HCT116 (cell line): ENCODE results near the gene TEDC2. TPM values are rescaled to one million over a fixed set of nuclear protein-coding genes. Genes with fewer than 3 reads are reported as not detected.

Source experiments
- ATAC-seq: fragments of 200-7000 bp; cut with Tn5 transposase; 2 replicates; pipeline ENCODE4 v1.9.1; 2020; ENCODE audit warnings: mild to moderate bottlenecking, moderate library complexity
- BruUV-seq: library from RNA; stranded (reverse); fragments of 400-500 nt; replicated peaks from 2 replicates; lab custom pipeline; 2021; lab: Mats Ljungman, UMichigan
- CTCF ChIA-PET: fragments of 300-600 bp; sonication (Branson Sonifier 250); formaldehyde crosslinking; loops from one replicate; lab custom pipeline; 2021; ENCODE audit warnings: antibody characterized with exemption; lab: Charles Lee
- POLR2A ChIA-PET: fragments of 300-600, 350-600 bp; sonication (Branson Sonifier 250); formaldehyde crosslinking; loops from one replicate; lab custom pipeline; 2021; ENCODE audit warnings: antibody characterized with exemption; lab: Charles Lee
- RAD21 ChIA-PET, 2 experiments: fragments of 300-600 bp; sonication (Branson Sonifier 250); formaldehyde crosslinking; loops; one replicate each; lab custom pipeline; 2023; ENCODE audit warnings: low total read pairs in 2 of 2; ENCODE audit not compliant: uncharacterized antibody in 2 of 2, unreplicated experiment in 2 of 2, low non-redundant PET in 1 of 2; lab: Charles Lee
- DNase-seq: peaks from one replicate; pipeline ENCODE4 v3.0.0-alpha.2; 2010; ENCODE audit warnings: low read depth, low spot score
- H2AFZ ChIP-seq: fragments of 200-600 bp; shearing (Covaris generic), sonication (generic); 2 replicates; pipeline ENCODE4 v1.6.1; 2017; ENCODE audit warnings: low read depth, mixed run types, mixed read lengths, antibody characterized with exemption, low read length; ENCODE audit not compliant: poor library complexity, severe bottlenecking
- H3K27ac ChIP-seq: 2 replicates; pipeline ENCODE4 v1.5.1; 2012; ENCODE audit warnings: low read depth, low read length
- H3K27me3 ChIP-seq: fragments of 200-600 bp; sonication (generic); 2 replicates; pipeline ENCODE4 v1.6.1; 2016; ENCODE audit warnings: mixed run types, low read length, mixed read lengths; ENCODE audit not compliant: insufficient read depth
- H3K36me3 ChIP-seq, 2 experiments: fragments of 200-500 bp in 1 of 2; fragments of 200-600 bp in 1 of 2; sonication (Bioruptor generic) in 1 of 2; sonication (generic) in 1 of 2; 2 replicates each; pipeline versions ENCODE4 v1.5.1 to v1.6.1; 2014 to 2016; ENCODE audit warnings: low read length in 2 of 2, inconsistent platforms in 1 of 2, mixed read lengths in 1 of 2, mixed run types in 1 of 2; ENCODE audit not compliant: insufficient read depth in 2 of 2, control insufficient read depth in 1 of 2
- H3K4me1 ChIP-seq, 2 experiments: fragments of 200-600 bp in 1 of 2; sonication (generic) in 1 of 2; 2 replicates each; pipeline versions ENCODE4 v1.5.1 to v1.6.1; 2012 to 2017; ENCODE audit warnings: low read length in 2 of 2, inconsistent platforms in 1 of 2, mild to moderate bottlenecking in 1 of 2, mixed read lengths in 1 of 2, mixed run types in 1 of 2, moderate library complexity in 1 of 2; ENCODE audit not compliant: insufficient read depth in 2 of 2, control insufficient read depth in 1 of 2
- H3K4me2 ChIP-seq: fragments of 200-600 bp; sonication (generic); 2 replicates; pipeline ENCODE4 v1.6.1; 2017; ENCODE audit warnings: mixed run types, low read length, mixed read lengths
- H3K4me3 ChIP-seq, 2 experiments: fragments of 200-600 bp in 1 of 2; sonication (generic) in 1 of 2; replicated peaks in 1 of 2; 2 replicates each; pipeline ENCODE4 v1.5.1; 2011 to 2016; ENCODE audit warnings: low read length in 2 of 2, control low read depth in 1 of 2, low read depth in 1 of 2, mild to moderate bottlenecking in 1 of 2, mixed read lengths in 1 of 2, mixed run types in 1 of 2
- H3K79me2 ChIP-seq: fragments of 200-600 bp; sonication (generic); 2 replicates; pipeline ENCODE4 v1.6.1; 2017; ENCODE audit warnings: mild to moderate bottlenecking, mixed run types, low read length, moderate library complexity, mixed read lengths; ENCODE audit not compliant: insufficient read depth
- H3K9ac ChIP-seq: fragments of 200-600 bp; sonication (generic); 2 replicates; pipeline ENCODE4 v1.6.1; 2016; ENCODE audit warnings: low read length, mixed read lengths
- H3K9me2 ChIP-seq: fragments of 200-600 bp; sonication (generic), shearing (Covaris generic); 2 replicates; pipeline ENCODE4 v1.6.1; 2017; ENCODE audit warnings: mixed run types, mild to moderate bottlenecking, moderate library complexity; ENCODE audit not compliant: insufficient read depth
- H3K9me3 ChIP-seq, 2 experiments: fragments of 200-500 bp in 1 of 2; fragments of 200-600 bp in 1 of 2; sonication (Bioruptor generic) in 1 of 2; sonication (generic) in 1 of 2; 2 replicates each; pipeline ENCODE4 v1.6.1; 2014 to 2017; ENCODE audit warnings: low read length in 2 of 2, mixed read lengths in 2 of 2, inconsistent platforms in 1 of 2, low read depth in 1 of 2, mild to moderate bottlenecking in 1 of 2, mixed run types in 1 of 2, moderate library complexity in 1 of 2; ENCODE audit not compliant: control insufficient read depth in 1 of 2, insufficient read depth in 1 of 2
- H4K20me1 ChIP-seq: fragments of 200-600 bp; sonication (generic), shearing (Covaris generic); 2 replicates; pipeline ENCODE4 v1.6.1; 2017; ENCODE audit warnings: mixed run types, mild to moderate bottlenecking, moderate library complexity; ENCODE audit not compliant: insufficient read depth
- CBX3 ChIP-seq: IDR thresholded peaks from 2 replicates; pipeline ENCODE4 v1.6.1; 2012; ENCODE audit warnings: low read depth
- EGR1 ChIP-seq: IDR thresholded peaks from 2 replicates; pipeline ENCODE4 v1.6.1; 2012; ENCODE audit warnings: low read depth
- ELF1 ChIP-seq: IDR thresholded peaks from 2 replicates; pipeline ENCODE4 v1.6.1; 2012; ENCODE audit warnings: low read depth, borderline replicate concordance
- JUND ChIP-seq: IDR thresholded peaks from 2 replicates; pipeline ENCODE4 v1.6.1; 2012
- POLR2AphosphoS5 ChIP-seq: IDR thresholded peaks from 2 replicates; pipeline ENCODE4 v1.6.1; 2011; ENCODE audit warnings: mild to moderate bottlenecking, low read depth, low read length, moderate library complexity
- RAD21 ChIP-seq: IDR thresholded peaks from 2 replicates; pipeline ENCODE4 v1.6.1; 2012; ENCODE audit warnings: low read depth, mild to moderate bottlenecking
- SIN3A ChIP-seq: IDR thresholded peaks from 2 replicates; pipeline ENCODE4 v1.6.1; 2012; ENCODE audit warnings: low read depth
- SP1 ChIP-seq: IDR thresholded peaks from 2 replicates; pipeline ENCODE4 v1.6.1; 2012; ENCODE audit warnings: low read depth
- SRF ChIP-seq: IDR thresholded peaks from 2 replicates; pipeline ENCODE4 v1.6.1; 2012; ENCODE audit warnings: low read depth
- YY1 ChIP-seq: IDR thresholded peaks from 2 replicates; pipeline ENCODE4 v1.6.1; 2011; ENCODE audit warnings: low read length, low read depth, moderate library complexity, mild to moderate bottlenecking; ENCODE audit not compliant: insufficient replicate concordance; ENCODE audit errors: extremely low read depth
- ZFX ChIP-seq: fragments of 450-650 bp; IDR thresholded peaks from 2 replicates; pipeline ENCODE4 v1.6.1; 2017
- ZNF274 ChIP-seq: fragments of 200-500 bp; sonication (Bioruptor generic); IDR thresholded peaks from 2 replicates; pipeline ENCODE4 v1.6.1; 2014; ENCODE audit warnings: mild to moderate bottlenecking, low read depth, low read length, inconsistent platforms
- intact Hi-C: fragments of 100-400 bp; cut with micrococcal nuclease; formaldehyde crosslinking; loops from 2 replicates; pipeline ENCODE4 v1.10.0; 2022
- total RNA-seq: library from RNA; stranded (reverse); gene quantifications from one replicate; pipeline ENCODE4 v1.2.1, GENCODE V29; 2021; ENCODE audit not compliant: unreplicated experiment
- TF ChIP-seq, protein P1 (sequence below): IDR thresholded peaks from 2 replicates; pipeline ENCODE4 v1.6.1; 2011; ENCODE audit warnings: mild to moderate bottlenecking, low read length, moderate library complexity; ENCODE audit not compliant: insufficient replicate concordance; ENCODE audit errors: extremely low read depth
- TF ChIP-seq, protein P2 (sequence below): IDR thresholded peaks from 2 replicates; pipeline ENCODE4 v1.6.1; 2012; ENCODE audit warnings: low read depth
- TF ChIP-seq, protein P3 (sequence below): IDR thresholded peaks from 2 replicates; pipeline ENCODE4 v1.6.1; 2012
- TF ChIP-seq, protein P4 (sequence below): IDR thresholded peaks from 2 replicates; pipeline ENCODE4 v1.6.1; 2012

Gene TEDC2
- total RNA-seq, 1 experiment from 2014 or later = 26.5 TPM

DNA sequence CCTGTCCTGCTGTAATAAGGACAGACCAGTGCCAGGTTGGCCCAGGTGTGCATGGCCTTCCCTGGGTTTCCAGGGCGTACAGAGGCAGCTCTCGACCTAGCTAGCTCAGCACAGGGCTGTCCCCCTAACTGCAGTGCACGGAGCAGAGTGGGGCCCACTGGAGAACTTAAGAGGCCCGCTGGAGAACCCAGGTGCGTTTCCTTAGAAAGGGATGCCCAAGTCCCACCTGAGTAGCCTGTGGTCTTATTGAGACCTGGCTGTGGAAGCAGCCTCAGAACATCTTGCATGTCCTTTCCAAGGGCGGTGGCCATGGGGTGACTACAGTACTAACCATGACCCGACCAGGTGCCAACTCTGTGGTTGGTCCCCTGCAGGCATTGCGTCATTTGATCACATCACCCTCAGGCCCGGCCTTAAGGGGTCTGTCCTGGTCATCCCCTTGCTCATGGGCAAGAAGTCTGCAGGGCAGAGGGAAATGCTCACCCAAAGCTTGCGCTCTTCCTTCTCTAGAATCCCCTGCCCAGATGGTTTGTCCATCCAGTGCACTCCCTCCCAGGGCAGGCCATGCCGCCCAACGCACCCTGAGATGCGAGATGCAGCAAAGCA, 34.0 kb upstream of the TEDC2 start:
- no peak for TF ChIP-seq JUND
- no peak for TF ChIP-seq YY1
- TF ChIP-seq, protein P1, sequence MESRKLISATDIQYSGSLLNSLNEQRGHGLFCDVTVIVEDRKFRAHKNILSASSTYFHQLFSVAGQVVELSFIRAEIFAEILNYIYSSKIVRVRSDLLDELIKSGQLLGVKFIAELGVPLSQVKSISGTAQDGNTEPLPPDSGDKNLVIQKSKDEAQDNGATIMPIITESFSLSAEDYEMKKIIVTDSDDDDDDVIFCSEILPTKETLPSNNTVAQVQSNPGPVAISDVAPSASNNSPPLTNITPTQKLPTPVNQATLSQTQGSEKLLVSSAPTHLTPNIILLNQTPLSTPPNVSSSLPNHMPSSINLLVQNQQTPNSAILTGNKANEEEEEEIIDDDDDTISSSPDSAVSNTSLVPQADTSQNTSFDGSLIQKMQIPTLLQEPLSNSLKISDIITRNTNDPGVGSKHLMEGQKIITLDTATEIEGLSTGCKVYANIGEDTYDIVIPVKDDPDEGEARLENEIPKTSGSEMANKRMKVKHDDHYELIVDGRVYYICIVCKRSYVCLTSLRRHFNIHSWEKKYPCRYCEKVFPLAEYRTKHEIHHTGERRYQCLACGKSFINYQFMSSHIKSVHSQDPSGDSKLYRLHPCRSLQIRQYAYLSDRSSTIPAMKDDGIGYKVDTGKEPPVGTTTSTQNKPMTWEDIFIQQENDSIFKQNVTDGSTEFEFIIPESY = no peak
- TF ChIP-seq ZFX = no peak
- TF ChIP-seq, protein P2, sequence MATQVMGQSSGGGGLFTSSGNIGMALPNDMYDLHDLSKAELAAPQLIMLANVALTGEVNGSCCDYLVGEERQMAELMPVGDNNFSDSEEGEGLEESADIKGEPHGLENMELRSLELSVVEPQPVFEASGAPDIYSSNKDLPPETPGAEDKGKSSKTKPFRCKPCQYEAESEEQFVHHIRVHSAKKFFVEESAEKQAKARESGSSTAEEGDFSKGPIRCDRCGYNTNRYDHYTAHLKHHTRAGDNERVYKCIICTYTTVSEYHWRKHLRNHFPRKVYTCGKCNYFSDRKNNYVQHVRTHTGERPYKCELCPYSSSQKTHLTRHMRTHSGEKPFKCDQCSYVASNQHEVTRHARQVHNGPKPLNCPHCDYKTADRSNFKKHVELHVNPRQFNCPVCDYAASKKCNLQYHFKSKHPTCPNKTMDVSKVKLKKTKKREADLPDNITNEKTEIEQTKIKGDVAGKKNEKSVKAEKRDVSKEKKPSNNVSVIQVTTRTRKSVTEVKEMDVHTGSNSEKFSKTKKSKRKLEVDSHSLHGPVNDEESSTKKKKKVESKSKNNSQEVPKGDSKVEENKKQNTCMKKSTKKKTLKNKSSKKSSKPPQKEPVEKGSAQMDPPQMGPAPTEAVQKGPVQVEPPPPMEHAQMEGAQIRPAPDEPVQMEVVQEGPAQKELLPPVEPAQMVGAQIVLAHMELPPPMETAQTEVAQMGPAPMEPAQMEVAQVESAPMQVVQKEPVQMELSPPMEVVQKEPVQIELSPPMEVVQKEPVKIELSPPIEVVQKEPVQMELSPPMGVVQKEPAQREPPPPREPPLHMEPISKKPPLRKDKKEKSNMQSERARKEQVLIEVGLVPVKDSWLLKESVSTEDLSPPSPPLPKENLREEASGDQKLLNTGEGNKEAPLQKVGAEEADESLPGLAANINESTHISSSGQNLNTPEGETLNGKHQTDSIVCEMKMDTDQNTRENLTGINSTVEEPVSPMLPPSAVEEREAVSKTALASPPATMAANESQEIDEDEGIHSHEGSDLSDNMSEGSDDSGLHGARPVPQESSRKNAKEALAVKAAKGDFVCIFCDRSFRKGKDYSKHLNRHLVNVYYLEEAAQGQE = no peak
- no peak for TF ChIP-seq SRF
- TF ChIP-seq EGR1 = no peak
- no peak for TF ChIP-seq ELF1
- TF ChIP-seq CBX3 = no peak
- TF ChIP-seq ZNF274 = no peak
- no peak for TF ChIP-seq SP1
- no peak for TF ChIP-seq RAD21
- TF ChIP-seq, protein P3, sequence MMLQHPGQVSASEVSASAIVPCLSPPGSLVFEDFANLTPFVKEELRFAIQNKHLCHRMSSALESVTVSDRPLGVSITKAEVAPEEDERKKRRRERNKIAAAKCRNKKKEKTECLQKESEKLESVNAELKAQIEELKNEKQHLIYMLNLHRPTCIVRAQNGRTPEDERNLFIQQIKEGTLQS = no peak
- no peak for TF ChIP-seq POLR2AphosphoS5
- TF ChIP-seq SIN3A = no peak
- TF ChIP-seq, protein P4, sequence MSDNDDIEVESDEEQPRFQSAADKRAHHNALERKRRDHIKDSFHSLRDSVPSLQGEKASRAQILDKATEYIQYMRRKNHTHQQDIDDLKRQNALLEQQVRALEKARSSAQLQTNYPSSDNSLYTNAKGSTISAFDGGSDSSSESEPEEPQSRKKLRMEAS = no peak
- CTCF ChIA-PET = no interaction called here
- intact Hi-C loops = loop anchor here (5.0 to 10.0 kb wide), 3 partner anchors 36 to 161 kb away; partner anchors contain the start of genes RNPS1 and TEDC2

More for the DNA sequence above, 34.0 kb upstream of the TEDC2 start:
- H3K9ac ChIP-seq = no peak overlapping the region
- H3K36me3 ChIP-seq = peaks cover 0 to 7% of the 10 kb centered on the region in 2 experiments; a peak in 1 of 4 replicates
- peaks cover 12 to 43% of the 10 kb centered on the region in 2 experiments; a peak in 3 of 4 replicates for H3K4me1 ChIP-seq
- POLR2A ChIA-PET = no interaction called here
- H4K20me1 ChIP-seq = no peaks in the 10 kb centered on the region
- no peak overlapping the region for H3K27ac ChIP-seq
- H3K27me3 ChIP-seq = no peaks in the 10 kb centered on the region
- no peak overlapping the region for H3K4me3 ChIP-seq
- no peaks in the 10 kb centered on the region for H3K9me3 ChIP-seq
- DNase-seq = no peak
- RAD21 ChIA-PET = no interaction called here
- no peaks in the 10 kb centered on the region for H3K9me2 ChIP-seq
- H3K79me2 ChIP-seq = peaks cover 16% of the 10 kb centered on the region
- H2AFZ ChIP-seq = no peak overlapping the region
- no peak overlapping the region for H3K4me2 ChIP-seq
- BruUV-seq = no TSS peak
- no peak for ATAC-seq
